Testis (tissue), 2 donors: ENCODE results near the gene CXCR5.

Experiments
- CTCF ChIP-seq, 3 experiments: fragments of 450-650 bp in 2 of 3; fragments of 200-600 bp in 1 of 3; sonication (generic) in 1 of 3; IDR thresholded peaks; one replicate each; pipeline ENCODE4 v1.5.1; 2016 to 2019; ENCODE audit warnings: antibody characterized with exemption in 3 of 3, mild to moderate bottlenecking in 2 of 3, moderate library complexity in 1 of 3
- POLR2A ChIP-seq: fragments of 450-650 bp; IDR thresholded peaks from one replicate; pipeline ENCODE4 v1.6.1; 2017; ENCODE audit warnings: antibody characterized with exemption, mild to moderate bottlenecking, moderate library complexity

GRCh38 chr11:118857385-118857784 lies 26.3 kb upstream of the CXCR5 start:
- no peak for TF ChIP-seq CTCF (IDR thresholded peaks at IDR 0.05)
- TF ChIP-seq POLR2A = no peak
